GM12878 (cell line): ENCODE measurements around the gene GEMIN7.
A peak's percentile ranks its signal among the peaks of the same experiment; 100 is the strongest.

Experiments used
- CTCF ChIP-seq, 3 experiments: IDR thresholded peaks in 2 of 3; conservative IDR thresholded peaks in 1 of 3; 2 replicates each; pipeline ENCODE4 v1.5.1; 2011; ENCODE audit warnings: low read depth in 3 of 3, low read length in 3 of 3, mild to moderate bottlenecking in 3 of 3, control low read depth in 2 of 3, moderate library complexity in 2 of 3, inconsistent platforms in 1 of 3, mixed read lengths in 1 of 3; ENCODE audit not compliant: control insufficient read depth in 2 of 3, insufficient read depth in 1 of 3; ENCODE audit errors: extremely low read depth in 1 of 3
- EZH2 ChIP-seq: IDR thresholded peaks from 2 replicates; pipeline ENCODE4 v1.6.1; 2012; ENCODE audit warnings: low read depth, mild to moderate bottlenecking, control low read depth, inconsistent platforms, low read length, borderline replicate concordance; ENCODE audit not compliant: control insufficient read depth
- NBN ChIP-seq: fragments of 450-650 bp; IDR thresholded peaks from 2 replicates; pipeline ENCODE4 v1.6.1; 2016
- POLR2A ChIP-seq: IDR thresholded peaks from 2 replicates; pipeline ENCODE4 v1.6.1; 2011; ENCODE audit warnings: low read depth, mild to moderate bottlenecking, low read length
- POLR2AphosphoS5 ChIP-seq: IDR thresholded peaks from 2 replicates; pipeline ENCODE4 v1.6.1; 2011; ENCODE audit warnings: mild to moderate bottlenecking, low read length, inconsistent platforms
- SREBF2 ChIP-seq: IDR thresholded peaks from 2 replicates; pipeline ENCODE4 v1.6.1; 2012; ENCODE audit warnings: mild to moderate bottlenecking, low read length
- SUZ12 ChIP-seq: fragments of 200-600 bp; sonication (generic); IDR thresholded peaks from one replicate; pipeline ENCODE4 v1.6.1; 2018; ENCODE audit warnings: antibody characterized with exemption, mild to moderate bottlenecking; ENCODE audit not compliant: unreplicated experiment
- YY1 ChIP-seq: IDR thresholded peaks from 2 replicates; pipeline ENCODE4 v1.6.1; 2011; ENCODE audit warnings: low read depth, mild to moderate bottlenecking, low read length
- ZBTB33 ChIP-seq: fragments of 450-650 bp; IDR thresholded peaks from 2 replicates; pipeline ENCODE4 v1.6.1; 2017; ENCODE audit warnings: mild to moderate bottlenecking
- ZNF274 ChIP-seq: IDR thresholded peaks from one replicate; pipeline ENCODE4 v1.8.0; 2011; ENCODE audit not compliant: insufficient read length, insufficient read depth
- ZNF384 ChIP-seq: IDR thresholded peaks from 2 replicates; pipeline ENCODE4 v1.6.1; 2012; ENCODE audit warnings: low read depth, mild to moderate bottlenecking, low read length, improper control_type of control experiment, borderline replicate concordance

DNA sequence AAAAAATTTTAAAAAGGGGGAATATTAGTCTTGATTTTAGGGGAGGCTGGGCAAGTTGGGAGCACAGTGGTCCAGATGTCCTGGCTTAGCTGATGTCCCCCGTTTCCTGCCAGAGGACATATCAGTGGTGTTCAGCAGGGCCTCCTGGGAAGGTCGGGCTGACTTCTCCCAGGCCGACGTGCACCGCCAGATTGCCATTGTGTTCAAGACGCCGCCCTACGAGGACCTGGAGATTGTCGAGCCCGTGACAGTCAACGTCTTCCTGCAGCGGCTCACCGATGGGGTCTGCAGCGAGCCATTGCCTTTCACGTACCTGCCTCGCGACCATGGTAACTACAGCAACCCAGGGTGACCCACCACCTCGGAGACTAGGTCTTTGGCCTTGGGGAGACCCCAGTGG lies 46.6 kb upstream of the GEMIN7 start:
- TF ChIP-seq POLR2A (peak; percentile 49; the same call in 1 of the 2 replicates), ZNF274 (no peak), YY1 (no peak), CTCF (IDR thresholded peaks at IDR 0.05 in 2 of 3, conservative IDR thresholded peaks at IDR 0.05 in 1 of 3; ENCODE audit: control insufficient read depth in 2 of 3, extremely low read depth in 1 of 3, insufficient read depth in 1 of 3, low read depth in 3 of 3, low read length in 3 of 3) (no peak), ZNF384 (no peak), SREBF2 (no peak), NBN (no peak), SUZ12 (no peak), POLR2AphosphoS5 (no peak), ZBTB33 (no peak), EZH2 (no peak)
